HG03558 (cell line): ENCODE measurements around the gene SLFN14.
"Not testable (repeated sequence)": the region's sequence is repeated elsewhere in the genome, so short reads cannot be mapped to it uniquely, and the experiment has no call there.

Source experiments
- ATAC-seq: cut with Tn5 transposase; IDR thresholded peaks from one replicate; pipeline ENCODE4 v1.9.1; 2021; ENCODE audit warnings: moderate number of reproducible peaks; ENCODE audit not compliant: unreplicated experiment; ENCODE audit errors: extremely low read depth

Gene SLFN14

DNA sequence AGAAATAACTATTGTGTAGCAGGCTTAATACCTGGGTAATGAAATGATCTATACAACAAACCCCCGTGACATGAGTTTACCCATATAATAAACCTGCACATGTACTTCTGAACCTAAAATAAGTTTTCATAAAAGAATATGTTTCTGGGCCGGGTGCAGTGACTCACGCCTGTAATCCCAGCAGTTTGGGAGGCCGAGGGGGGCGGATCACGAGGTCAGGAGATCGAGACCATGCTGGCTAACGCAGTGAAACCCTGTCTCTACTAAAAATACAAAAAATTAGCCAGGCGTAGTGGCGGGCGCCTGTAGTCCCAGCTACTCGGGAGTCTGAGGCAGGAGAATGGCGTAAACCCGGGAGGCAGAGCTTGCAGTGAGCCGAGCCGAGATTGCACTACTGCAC, 2.6 kb upstream of the SLFN14 start:
- not testable (repeated sequence) for ATAC-seq

DNA sequence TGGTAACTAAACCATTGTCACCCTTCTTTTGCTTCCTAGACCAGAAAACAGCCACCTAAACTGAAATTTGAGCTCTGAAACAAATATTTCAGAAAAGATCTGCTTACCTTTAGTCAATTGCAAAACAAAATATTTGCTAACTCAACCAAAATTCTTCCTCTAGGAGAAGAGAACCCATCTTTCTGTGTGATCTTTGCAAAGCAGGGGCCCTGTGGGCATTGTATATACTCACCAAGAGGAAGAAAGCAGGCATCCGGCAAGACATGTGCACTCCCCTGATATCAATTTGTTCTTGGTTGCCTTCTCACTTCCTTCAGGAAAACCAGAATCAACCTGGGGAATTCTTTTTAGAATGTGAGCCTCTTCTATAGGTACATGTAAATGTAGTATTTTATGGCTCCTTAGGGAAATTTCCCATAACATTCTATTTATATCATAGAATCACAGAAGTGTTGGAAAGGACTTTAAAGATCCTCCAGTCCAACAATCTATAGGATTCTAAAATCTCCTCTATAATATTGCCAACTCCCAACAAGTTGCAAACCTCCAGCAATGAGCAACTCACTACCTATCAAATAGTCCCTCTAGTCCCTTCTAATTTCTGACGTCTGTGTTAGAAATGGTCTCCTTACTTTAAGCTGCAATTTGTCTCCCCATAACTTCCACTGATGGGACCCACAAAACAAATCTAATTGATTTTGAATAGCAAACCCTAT, 966 bp downstream of the SLFN14 start:
- ATAC-seq, result no peak

DNA sequence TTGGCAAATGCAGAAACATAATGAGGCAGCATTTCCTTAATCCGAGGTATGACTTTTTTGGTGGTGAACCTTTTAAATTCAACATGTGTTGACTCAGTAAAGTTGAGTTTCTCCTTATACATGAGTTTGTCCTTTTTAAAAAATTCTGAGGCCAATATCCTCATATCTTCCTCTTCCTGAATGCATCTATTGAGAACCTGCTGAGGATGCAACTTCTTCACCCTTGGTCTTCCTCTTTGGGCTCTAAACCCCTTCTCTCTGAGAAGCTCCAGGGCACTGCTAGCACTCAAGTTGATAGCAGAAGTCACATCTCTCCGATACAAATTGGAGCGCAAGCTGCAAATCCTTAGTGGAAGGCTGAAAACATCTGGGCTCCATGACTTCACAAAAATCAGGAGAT, 3.3 kb downstream of the SLFN14 start:
- ATAC-seq, result no peak

DNA sequence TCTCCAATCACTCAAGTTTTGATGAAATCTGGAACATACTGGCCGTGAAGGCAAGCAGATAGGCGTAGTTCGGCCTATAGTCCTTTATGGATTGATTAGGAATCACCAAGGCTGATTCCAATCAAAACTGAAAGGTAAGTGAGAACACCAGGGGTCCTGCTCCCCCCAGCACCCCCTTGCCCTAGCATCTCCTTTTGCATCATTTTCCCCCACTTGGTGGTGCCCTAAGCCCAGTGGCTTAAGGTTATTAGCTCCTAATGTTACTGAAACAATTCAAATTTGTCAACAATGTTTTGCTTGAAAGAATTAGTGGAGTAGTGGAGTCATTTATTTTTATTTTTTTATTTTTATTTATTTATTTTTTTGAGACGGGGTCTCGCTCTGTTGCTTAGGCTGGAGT, 4.9 kb downstream of the SLFN14 start:
- ATAC-seq, result no peak

- no peak for ATAC-seq
Observed at GRCh38 chr17:35554668-35555067, 6.0 kb downstream of the SLFN14 start.

DNA sequence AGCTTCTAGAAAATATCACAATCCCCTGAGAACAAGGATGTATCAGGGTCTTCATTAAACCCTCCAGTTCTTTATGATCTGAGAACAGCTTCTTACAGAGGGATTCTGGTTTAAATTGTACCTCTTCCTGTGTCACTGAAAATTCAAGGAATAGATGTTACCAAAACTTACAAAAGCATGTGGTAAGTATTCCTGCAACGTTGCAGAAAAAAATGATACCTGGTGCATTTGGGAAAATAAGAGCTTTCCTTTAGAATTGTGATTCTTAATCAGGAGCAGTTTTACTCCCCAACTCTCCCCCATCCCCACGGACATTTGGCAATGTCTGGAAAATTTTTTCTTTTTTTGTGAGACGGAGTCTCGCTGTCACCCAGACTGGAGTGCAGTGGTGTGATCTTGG, 7.3 kb downstream of the SLFN14 start:
- ATAC-seq, result no peak

DNA sequence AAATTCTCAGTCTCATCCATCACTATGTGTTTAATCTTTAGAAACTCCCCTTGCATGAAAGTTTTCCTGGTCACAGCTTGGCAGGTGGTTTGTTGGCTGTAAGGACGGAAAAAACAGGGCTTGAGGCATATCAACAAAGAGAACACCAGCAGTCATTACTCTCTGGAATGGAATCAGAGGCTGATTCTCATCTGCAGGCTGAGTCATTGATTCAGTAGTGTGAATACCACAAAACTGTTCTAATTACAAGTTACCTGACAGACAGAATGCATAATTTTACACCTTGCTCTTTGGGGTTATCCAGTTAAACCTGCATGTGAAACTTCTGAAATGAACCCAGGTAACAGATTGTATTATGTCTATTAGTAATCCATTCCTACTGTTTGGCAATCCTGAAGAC, 11.6 kb downstream of the SLFN14 start:
- ATAC-seq, result no peak

DNA sequence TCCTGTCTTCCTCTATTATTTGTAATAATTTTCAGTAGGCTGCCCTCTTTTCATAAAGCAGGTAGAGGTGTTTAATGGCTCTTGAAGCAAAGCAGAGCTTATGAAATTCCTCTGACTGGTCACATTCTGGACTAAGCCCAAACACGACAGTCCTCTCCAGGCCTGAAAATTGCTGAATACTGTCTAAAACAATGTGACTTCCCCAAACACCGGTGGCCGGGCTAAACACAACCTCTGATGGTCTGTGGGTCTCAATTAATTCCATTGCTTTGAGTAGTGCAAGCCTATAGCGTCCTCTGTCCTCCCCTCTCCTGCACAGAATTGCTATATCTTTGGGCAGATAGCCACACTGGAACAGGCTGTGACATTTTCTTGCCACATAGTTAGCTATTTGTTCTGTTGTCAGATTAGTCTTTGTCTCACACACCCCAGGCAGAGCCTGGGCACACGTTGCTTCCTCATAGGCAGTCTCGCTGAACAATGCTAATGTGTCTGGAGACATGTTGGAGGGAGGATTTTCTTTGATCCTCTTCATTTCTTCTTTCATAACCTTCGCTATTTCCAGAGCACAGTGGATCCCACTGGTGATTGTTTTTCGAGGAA, 12.3 kb downstream of the SLFN14 start:
- ATAC-seq, result no peak

DNA sequence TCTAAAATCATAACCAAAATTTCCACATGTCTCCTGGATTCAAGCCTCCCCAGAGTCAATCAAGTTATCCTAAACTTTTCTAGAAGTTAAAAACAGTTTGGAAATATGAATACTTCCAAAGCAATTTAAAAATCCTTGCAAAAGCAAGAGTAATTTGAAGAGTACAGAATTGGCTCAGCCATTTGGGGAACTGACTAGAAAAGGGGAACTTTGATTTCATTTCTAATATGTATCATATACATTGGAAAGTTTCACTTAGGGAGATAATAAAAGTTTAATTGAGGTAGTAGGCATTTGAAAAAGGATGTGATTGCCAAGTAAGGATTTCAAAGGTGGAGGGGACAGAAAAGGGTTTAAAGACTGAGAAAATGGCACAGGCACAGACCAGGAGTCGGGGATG, 14.1 kb downstream of the SLFN14 start:
- no peak for ATAC-seq

DNA sequence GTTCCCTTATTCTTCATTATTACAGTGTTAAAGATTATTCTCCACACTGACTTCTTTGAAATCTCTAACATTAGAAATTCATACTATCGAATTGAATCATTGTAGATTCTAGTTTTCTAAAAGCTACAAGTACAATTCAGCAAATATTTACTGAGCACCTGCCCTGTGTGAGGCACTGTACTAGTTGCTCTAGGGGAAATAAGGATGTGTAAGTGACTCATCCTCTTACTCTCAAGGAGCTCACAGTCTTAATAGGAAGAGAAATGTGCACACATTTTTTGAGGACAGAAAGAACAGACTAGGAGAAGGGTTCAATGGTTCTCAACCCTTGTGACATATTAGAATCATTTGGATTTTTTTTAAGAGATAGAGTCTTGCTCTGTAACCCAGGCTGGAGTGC, 15.5 kb downstream of the SLFN14 start:
- no peak for ATAC-seq

- ATAC-seq, result no peak
Observed at GRCh38 chr17:35543856-35544255, 16.8 kb downstream of the SLFN14 start.

GRCh38 chr17:35542990-35543389, 17.6 kb downstream of the SLFN14 start:
- ATAC-seq, result no peak

DNA sequence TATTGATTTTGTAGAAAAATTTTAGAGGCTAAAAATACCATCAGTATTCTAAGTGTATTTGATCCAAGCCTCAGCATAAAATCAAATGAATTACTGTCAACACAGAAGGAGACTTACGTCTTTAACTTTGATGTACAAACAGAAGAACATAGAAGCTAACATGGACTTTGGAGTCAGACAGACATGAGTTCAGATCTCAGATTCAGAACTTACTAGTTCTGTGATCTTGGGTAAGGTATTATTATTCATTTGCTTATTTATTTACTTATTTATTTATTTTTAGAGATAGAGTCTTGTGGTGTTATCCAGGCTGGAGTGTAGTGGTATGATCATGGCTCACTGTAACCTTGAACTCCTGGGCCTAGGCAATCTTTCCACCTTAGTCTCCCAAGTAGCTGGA, 19.2 kb downstream of the SLFN14 start:
- ATAC-seq, result no peak

DNA sequence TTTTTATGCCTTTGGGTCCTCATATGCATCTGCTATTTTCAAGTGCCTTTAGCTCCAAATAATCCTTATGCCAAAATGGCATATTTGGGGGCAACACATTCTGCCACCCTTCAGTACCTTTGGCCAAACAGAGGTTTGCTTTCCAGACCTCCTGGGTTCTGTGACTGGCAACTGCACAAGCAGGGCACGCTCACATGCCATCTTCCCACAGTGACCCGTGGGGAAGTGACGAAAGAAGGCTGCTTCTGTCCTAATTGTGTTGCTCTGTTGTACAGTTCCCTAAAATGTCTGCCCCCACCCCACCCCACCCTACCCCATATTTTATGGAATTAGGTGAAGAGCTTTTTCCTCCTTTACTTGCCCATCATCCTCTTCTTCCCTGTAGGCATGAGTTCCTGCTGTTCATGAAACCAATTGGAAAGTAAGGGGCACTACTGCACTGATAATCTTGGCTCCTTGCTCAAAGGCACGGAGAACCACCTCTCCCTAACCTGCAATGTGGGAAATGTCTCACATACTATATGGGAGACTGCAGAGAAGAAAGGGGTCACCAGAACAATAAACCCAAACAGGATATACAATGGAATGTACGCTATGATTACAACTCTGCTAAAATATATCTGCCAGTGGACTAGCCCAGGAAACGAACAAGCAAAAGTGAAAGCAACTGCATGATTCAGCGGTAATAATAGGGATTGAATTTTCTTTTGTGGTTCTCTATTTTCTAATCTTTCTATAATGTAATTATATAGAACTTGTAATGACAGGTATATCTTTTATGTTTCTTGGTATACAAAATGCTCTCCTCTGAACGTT, 19.8 kb downstream of the SLFN14 start:
- no peak for ATAC-seq

GRCh38 chr17:35539659-35540026, 21.0 kb downstream of the SLFN14 start:
- no peak for ATAC-seq

DNA sequence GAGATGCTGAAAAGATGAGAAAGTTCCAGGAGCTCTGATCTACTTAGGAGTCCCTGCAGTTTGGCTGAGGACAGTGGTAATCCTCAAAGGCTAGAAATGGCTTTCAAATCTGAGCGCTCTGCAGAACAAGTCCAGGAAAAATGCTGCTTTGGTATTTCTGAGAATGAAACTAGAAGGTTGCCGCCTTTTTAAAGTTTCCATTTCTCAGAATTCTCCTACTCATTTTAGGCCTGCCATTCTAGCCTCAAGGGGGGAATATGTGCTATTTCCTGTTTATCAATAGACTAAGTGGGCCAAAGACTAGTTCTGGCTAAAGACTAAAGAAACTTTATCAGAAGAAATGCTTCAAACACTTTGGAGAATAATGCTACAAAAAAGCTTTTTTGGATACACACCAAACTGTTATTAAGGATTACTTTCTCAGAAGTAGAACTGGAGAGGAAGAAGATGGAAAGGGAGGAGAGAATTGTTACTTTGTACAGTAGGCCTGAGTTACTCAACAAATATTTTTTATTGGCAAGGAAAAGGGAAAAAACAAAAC, 22.9 kb downstream of the SLFN14 start, which contains the start of gene SLFN12L:
TSS of gene SLFN12L (minus strand) at position 78 of the 541 bp plus-strand sequence. CDS start 15,314 bp downstream, outside the sequence.
- ATAC-seq, result no peak

DNA sequence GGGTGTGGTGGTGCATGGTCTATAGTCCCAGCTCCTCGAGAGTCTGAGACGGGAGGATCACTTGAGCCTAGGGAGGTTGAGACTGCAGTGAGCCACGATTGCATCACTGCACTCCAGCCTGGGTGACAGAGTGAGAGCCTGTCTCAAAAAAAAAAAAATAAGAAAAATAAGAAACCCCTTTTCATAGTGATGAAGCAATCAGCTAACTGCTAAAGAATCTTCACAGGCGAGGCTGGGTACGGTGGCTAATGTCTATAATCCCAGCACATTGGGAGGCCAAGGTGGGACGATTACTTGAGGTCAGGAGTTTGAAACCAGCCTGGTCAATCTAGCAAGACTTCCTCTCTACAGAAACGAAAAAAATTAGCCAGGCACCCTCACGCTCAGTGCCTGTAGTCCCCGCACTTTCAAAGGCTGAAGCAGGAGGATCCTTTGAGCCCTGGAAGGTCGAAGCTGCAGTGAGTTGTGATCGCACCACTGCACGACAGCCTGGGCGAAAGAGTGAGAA, 23.9 kb downstream of the SLFN14 start:
- no peak for ATAC-seq

- ATAC-seq, result not testable (repeated sequence)
Observed at GRCh38 chr17:35535406-35535805, 25.2 kb downstream of the SLFN14 start.

GRCh38 chr17:35534576-35535093, 26.0 kb downstream of the SLFN14 start:
- ATAC-seq, result no peak

DNA sequence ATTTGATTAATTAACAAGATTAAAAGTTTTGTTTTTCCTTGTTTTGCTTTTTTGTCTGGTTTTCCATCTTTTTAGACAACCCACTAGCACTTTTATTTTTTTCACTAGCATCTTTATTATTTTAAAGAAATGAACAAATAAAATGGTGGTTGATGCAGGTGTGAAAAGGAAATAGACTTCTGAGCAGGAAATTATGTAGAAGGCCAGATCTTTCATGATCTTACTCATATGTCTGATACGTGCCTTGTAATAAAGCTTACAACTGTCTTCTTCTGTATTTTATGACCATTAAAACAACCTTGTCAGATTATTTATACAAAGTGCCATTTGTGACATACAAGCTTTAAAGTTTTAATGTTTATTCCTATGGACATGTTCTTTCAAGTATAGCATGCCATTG, 29.5 kb downstream of the SLFN14 start:
- ATAC-seq, result no peak

- no peak for ATAC-seq
Observed at GRCh38 chr17:35529866-35530265, 30.8 kb downstream of the SLFN14 start.
